ENCODE measurements around the gene AVPR1B. TPM values are rescaled to one million over a fixed set of nuclear protein-coding genes. Genes with fewer than 3 reads are reported as not detected.
"Not testable (repeated sequence)": the region's sequence is repeated elsewhere in the genome, so short reads cannot be mapped to it uniquely, and the experiment has no call there.

Gene AVPR1B
- total RNA-seq, 1 experiment from 2014 or later: not detected

DNA sequence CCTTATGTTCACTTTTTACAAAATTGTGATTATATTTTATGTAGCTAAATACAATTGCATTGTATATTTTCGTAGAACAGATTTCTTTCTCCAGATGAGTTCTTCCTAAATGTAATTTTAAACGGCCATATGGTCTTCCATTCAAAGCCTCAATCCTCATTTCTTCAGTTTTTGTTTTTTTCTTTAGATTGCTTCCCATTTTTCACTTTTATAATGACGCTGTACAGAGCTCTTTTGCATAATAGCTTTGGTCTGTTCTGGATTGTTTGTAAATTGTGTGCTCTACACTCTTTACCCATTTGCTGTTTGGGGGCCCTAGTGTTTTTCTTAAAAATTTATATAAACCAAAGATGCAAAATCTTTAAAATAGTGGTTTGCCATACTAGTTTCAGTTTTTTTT, 27.8 kb downstream of the AVPR1B start:
- in situ Hi-C loops (cut with HindIII; ENCODE audit: low sequenced_read_pairs): no loop called here
- no peak for DNase-seq (ENCODE audit: low spot score)

DNA sequence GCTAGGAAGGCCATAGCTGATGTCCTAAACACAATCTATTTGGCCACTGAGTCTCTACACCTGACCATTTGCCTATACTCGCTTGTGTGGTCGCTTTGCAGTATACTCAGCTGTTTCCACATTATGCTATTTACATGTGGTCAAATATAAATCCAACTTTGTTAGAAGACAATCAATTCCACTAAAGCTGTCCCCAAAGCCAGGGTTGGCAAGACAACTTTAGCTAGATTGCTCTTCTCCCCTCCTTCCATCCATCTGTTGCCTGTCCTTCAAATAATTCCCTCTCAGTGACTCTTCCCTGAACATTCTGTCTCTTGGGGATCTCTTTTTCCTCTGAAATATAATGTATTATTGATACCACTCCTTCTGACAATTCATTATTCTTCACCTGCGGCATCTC, 30.1 kb downstream of the AVPR1B start:
- in situ Hi-C loops (cut with HindIII; ENCODE audit: low sequenced_read_pairs): no loop called here

DNA sequence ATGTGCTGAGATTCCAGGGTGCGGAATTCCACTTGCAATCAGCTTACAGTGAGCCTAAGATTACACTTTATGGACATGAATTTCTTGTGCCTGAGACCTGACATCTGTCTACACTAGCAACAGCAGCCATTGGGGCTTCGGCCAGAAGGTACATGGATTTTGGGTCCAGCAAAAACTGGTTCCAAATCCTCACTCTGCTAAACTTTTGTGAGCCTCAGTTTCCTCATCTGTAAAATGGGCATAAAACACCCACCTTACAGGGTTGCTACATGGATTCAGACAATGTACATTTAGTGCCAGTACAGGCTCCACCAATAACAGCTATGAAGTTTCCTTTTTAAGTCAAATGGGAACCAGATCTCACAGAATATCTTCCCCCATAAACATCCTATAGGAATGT, 33.4 kb downstream of the AVPR1B start:
- in situ Hi-C loops (cut with HindIII; ENCODE audit: low sequenced_read_pairs): no loop called here
- no peak for DNase-seq (ENCODE audit: low spot score)

More for the DNA sequence above, 30.1 kb downstream of the AVPR1B start:
- no peak for DNase-seq (ENCODE audit: low spot score)

GRCh38 chr1:206082831-206083695, 34.1 kb downstream of the AVPR1B start:
- DNase-seq (ENCODE audit: low spot score): no peak
- in situ Hi-C loops (cut with HindIII; ENCODE audit: low sequenced_read_pairs): no loop called here

GRCh38 chr1:206081856-206082255, 35.3 kb downstream of the AVPR1B start:
- in situ Hi-C loops (cut with HindIII; ENCODE audit: low sequenced_read_pairs): no loop called here
- DNase-seq (ENCODE audit: low spot score): no peak

DNA sequence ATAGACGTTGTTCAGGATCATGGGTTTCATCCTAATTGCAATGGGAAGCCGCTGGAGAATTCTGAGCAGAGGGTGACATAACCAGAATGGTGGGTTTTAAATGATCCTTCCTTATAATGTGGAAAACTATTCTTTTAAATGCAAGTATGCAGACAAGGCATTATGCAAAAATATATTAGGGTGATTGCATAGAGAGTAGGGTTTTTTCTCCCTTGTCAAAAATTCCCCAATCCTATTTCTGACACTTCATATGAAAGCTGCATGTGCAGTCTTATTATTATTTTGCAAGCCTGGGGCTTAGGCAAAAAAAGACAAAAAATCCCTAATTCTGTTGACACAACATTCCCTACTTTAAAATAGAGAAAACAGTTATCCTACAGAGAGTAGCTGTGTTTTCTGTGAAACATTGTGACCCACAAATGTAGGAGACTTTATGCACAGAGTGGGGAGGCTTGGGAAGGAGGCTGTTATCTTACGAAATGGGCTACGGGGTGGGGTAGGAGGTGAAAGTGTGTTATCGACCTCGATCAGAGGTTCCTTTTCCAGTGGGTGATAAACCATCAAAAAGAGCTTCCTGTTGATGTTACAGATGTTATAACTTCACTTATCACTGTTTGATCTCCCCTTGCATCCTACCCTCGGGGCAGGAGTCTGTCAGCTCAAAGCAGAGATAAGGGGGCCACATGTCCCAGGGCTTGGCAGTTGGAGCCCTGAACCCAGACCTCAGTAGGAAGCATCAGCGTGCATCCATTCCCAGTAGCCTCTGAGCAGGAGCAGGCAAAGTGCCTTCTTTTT, 37.0 kb downstream of the AVPR1B start:
- DNase-seq (ENCODE audit: low spot score): no peak
- in situ Hi-C loops (cut with HindIII; ENCODE audit: low sequenced_read_pairs): no loop called here

- in situ Hi-C loops (cut with HindIII; ENCODE audit: low sequenced_read_pairs): no loop called here
- no peak for DNase-seq (ENCODE audit: low spot score)
These were observed 38.1 kb downstream of the AVPR1B start for GRCh38 chr1:206079135-206079534.

- in situ Hi-C loops (cut with HindIII; ENCODE audit: low sequenced_read_pairs): no loop called here
- DNase-seq (ENCODE audit: low spot score): no peak
These were observed 41.1 kb downstream of the AVPR1B start for GRCh38 chr1:206075786-206076755.

GRCh38 chr1:206074839-206075238, 42.3 kb downstream of the AVPR1B start:
- no peak for DNase-seq (ENCODE audit: low spot score)
- in situ Hi-C loops (cut with HindIII; ENCODE audit: low sequenced_read_pairs): no loop called here

GRCh38 chr1:206070627-206071304, 46.4 kb downstream of the AVPR1B start:
- DNase-seq (ENCODE audit: low spot score): no peak
- in situ Hi-C loops (cut with HindIII; ENCODE audit: low sequenced_read_pairs): no loop called here

DNA sequence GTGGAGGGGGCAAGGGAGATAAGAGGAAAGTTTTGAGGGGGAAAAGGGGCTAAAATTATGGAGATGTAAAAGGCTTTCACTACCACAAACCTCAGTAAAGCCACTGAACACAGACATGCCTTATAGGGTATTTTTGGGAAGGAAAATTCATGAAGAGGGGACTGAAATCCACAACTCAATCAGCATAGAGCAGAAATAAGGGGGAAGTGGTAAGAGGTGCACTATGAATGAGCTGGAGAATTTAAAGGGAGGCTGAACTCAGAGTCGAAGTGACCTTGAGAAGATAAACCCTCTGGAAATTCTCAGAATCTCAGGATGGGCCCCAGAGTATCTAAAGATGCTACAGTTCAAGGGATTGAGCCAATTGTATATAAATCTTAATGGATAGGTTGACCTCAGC, 48.9 kb downstream of the AVPR1B start:
- no peak for DNase-seq (ENCODE audit: low spot score)
- in situ Hi-C loops (cut with HindIII; ENCODE audit: low sequenced_read_pairs): no loop called here

DNA sequence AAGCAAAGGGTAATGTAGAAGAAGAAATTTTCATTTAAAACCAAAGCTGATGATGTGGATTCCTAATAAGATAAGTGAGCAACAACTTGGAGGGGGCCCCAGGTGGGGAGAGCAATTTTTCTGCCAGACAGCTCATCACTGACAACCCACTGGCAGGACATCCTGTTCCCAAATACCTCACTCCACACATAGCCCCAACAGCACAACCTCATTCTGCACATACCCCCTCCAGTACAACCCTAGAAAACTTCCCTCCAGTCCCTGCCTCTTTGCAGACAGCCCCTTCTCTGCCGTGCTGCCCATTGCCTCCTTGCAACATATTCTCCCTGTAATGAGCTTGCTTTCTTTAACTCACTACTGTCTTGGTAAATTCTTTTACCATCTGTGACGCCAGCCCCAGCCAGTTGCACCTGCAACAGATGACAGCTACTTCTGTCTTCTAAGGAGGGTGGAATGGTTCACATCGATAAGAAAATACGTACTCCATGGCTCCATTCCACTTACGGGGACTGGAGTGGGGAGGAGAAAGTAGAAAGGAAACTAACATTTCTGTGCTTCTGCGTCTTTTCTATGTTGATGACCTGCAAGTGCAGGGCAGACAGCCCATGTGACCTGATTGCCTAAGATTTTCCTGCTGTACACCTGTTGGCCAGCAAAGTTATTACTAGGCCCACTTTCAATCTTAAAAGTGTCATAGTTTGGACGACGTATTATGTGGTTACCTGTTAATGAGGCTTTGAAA, 49.5 kb downstream of the AVPR1B start:
- in situ Hi-C loops (cut with HindIII; ENCODE audit: low sequenced_read_pairs): no loop called here
- no peak for DNase-seq (ENCODE audit: low spot score)

GRCh38 chr1:206066479-206067171, 50.6 kb downstream of the AVPR1B start:
- DNase-seq (ENCODE audit: low spot score): no peak
- in situ Hi-C loops (cut with HindIII; ENCODE audit: low sequenced_read_pairs): no loop called here

DNA sequence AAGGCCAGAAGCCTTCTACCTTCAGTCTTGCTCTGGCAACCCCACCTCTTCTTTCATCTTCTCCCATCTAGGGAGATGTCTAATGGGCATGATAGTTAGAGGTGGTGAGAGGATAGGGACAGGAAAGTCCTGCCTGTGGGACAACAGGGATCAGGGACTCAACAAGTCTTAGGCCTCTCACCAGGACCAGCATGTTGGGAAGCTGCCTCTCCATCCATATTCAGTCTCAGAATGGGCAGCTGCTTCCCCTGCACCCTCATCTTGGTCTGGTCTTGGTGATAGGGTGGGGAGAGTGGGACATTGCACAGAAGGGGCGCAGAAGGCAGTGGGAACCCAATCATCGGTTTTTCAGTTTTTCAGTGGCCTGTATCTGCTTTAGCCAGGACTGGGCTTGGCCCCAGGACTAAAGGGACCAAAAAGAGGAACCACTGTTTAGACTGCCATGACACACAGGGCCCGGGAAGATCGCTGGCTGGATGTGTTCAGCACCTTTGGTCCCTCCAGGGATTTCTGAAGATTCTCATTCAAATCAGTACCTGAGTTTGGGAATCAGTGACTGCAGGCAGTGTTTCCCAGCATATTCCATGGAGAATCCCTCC, 51.5 kb downstream of the AVPR1B start:
- no peak for DNase-seq (ENCODE audit: low spot score)
- in situ Hi-C loops (cut with HindIII; ENCODE audit: low sequenced_read_pairs): no loop called here

GRCh38 chr1:206064501-206064900, 52.7 kb downstream of the AVPR1B start:
- in situ Hi-C loops (cut with HindIII; ENCODE audit: low sequenced_read_pairs); DNase-seq (ENCODE audit: low spot score): not testable (repeated sequence)

DNA sequence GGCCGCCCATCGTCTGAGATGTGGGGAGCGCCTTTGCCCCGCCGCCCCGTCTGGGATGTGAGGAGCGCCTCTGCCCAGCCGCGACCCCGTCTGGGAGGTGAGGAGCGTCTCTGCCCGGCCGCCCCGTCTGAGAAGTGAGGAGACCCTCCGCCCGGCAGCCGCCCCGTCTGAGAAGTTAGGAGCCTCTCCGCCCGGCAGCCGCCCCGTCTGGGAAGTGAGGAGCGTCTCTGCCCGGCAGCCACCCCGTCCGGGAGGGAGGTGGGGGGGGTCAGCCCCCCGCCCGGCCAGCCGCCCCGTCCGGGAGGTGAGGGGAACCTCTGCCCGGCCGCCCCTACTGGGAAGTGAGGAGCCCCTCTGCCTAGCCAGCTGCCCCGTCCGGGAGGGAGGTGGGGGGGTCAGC, 53.2 kb downstream of the AVPR1B start:
- in situ Hi-C loops (cut with HindIII; ENCODE audit: low sequenced_read_pairs); DNase-seq (ENCODE audit: low spot score): not testable (repeated sequence)

DNA sequence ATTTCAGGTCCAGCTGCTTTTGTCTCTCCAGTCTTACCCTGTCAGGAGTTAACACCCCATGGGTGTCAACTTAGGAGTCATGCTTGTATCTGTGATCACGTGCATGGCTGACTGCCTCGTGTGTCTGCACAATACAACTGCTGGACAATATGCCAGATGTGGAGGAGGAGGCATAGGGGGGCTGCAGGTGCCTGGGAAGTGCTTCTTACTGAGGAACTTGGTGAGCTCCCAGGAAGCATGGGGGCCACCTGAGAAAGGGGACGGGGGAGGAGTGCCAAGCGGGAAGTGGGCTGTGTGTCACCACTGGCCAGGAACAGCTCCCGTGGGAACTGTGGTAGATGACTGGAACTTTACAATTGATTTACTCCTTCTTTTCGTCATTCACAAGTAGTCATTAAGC, 54.7 kb downstream of the AVPR1B start:
- no peak for DNase-seq (ENCODE audit: low spot score)
- in situ Hi-C loops (cut with HindIII; ENCODE audit: low sequenced_read_pairs): no loop called here
